Smooth muscle cell of the brain vasculature (primary cell): ENCODE results near the gene PDE4C.
"Not testable (repeated sequence)": the region's sequence is repeated elsewhere in the genome, so short reads cannot be mapped to it uniquely, and the experiment has no call there.

Source experiments
- DNase-seq: peaks from one replicate; pipeline ENCODE4 v3.0.0-alpha.2; 2012; ENCODE audit warnings: low read depth, low spot score

PDE4C gene

GRCh38 chr19:18223860-18224524 is 2.2 kb downstream of the PDE4C start:
- no peak for DNase-seq

- no peak for DNase-seq
Observed at GRCh38 chr19:18221815-18222725, 4.2 kb downstream of the PDE4C start.

GRCh38 chr19:18220632-18221275 is 5.5 kb downstream of the PDE4C start:
- no peak for DNase-seq

GRCh38 chr19:18219911-18220631 is 6.2 kb downstream of the PDE4C start:
- DNase-seq = no peak

GRCh38 chr19:18218600-18218999 is 7.6 kb downstream of the PDE4C start:
- DNase-seq = no peak

GRCh38 chr19:18218159-18218558 is 8.1 kb downstream of the PDE4C start:
- no peak for DNase-seq

- no peak for DNase-seq
Observed at GRCh38 chr19:18216789-18217188, 9.4 kb downstream of the PDE4C start.

- no peak for DNase-seq
Observed at GRCh38 chr19:18214779-18215433, 11.3 kb downstream of the PDE4C start.

GRCh38 chr19:18211683-18212082 is 14.6 kb downstream of the PDE4C start:
- DNase-seq = no peak

- not testable (repeated sequence) for DNase-seq
Observed at GRCh38 chr19:18209912-18210311, 16.3 kb downstream of the PDE4C start.

GRCh38 chr19:18208098-18208951 is 17.9 kb downstream of the PDE4C start:
- no peak for DNase-seq

GRCh38 chr19:18206018-18206417 is 20.2 kb downstream of the PDE4C start:
- DNase-seq = no peak

GRCh38 chr19:18205200-18205892 is 20.9 kb downstream of the PDE4C start:
- DNase-seq = no peak

GRCh38 chr19:18204394-18205199 is 21.6 kb downstream of the PDE4C start:
- peak; percentile 57 for DNase-seq

GRCh38 chr19:18203863-18204393 is 22.3 kb downstream of the PDE4C start, which contains the start of gene RAB3A:
TSS of gene RAB3A (minus strand) at chr19:18204042. CDS start at chr19:18202740, 1,302 bp downstream.
- peak; percentile 100 for DNase-seq

GRCh38 chr19:18203408-18203862 is 22.8 kb downstream of the PDE4C start:
- DNase-seq = no peak

GRCh38 chr19:18202778-18203407 is 23.3 kb downstream of the PDE4C start:
- DNase-seq = no peak

GRCh38 chr19:18202397-18202777 is 23.9 kb downstream of the PDE4C start:
- no peak for DNase-seq
